Stimulated activated CD4-positive, alpha-beta T cell treated with anti-CD3 and anti-CD28 coated beads, Interleukin-15, amount 100 ng/mL, for 1 hour (primary cell): ENCODE measurements around the gene LIPG.
"Not testable (repeated sequence)": the region's sequence is repeated elsewhere in the genome, so short reads cannot be mapped to it uniquely, and the experiment has no call there.

Source experiments
- DNase-seq, 2 donors: peaks; one replicate each; pipeline ENCODE4 v3.0.0-alpha.2; 2020; ENCODE audit warnings: low read depth in 1 of 2, low spot score in 1 of 2

Gene LIPG

DNA sequence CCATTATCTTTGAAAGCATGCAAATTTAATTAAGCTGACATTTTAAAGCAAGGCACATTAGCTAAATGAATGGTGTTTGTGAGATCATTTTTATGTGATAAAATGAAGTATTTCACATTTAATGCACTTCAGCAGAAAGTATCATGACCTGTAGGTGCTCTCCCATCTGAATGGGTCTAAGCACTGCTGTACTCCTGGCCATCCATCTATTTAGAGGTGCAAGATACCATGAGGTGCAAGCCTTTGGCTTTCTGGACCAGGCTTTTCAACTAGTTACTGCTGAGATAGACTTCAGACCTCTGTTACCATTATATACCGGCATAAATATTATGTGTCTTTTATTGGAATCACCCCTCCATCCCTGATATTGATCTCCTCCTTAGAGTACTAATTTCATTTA is 15.6 kb upstream of the LIPG start:
- no peak for DNase-seq

DNA sequence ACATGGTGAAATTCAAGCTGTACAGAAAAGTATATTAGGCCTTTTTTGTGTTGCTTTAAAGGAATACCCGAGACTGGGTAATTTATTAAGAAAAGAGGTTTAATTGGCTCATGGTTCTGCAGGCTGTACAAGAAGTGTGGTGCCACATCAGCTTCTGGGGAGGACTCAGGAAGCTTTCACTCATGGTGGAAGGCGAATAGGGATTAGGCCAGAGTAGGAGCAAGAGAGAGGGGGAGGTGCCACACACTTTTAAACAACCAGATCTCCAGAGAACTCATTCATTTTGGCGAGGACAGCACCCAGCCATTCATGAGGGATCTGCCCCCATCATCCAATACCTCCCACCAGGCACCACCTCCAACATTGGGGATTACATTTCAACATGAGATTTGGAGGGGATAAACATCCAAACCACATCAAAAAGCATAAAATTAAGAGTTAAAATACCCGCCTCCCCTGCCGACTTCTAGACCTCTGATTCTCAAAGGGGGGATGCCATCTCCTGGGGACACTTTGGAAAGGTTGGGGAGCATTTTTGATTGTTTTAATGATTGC is 15.1 kb upstream of the LIPG start:
- DNase-seq: no peak

GRCh38 chr18:49547701-49548100 is 14.2 kb upstream of the LIPG start:
- DNase-seq: no peak

GRCh38 chr18:49548229-49548636 is 13.6 kb upstream of the LIPG start:
- no peak for DNase-seq

DNA sequence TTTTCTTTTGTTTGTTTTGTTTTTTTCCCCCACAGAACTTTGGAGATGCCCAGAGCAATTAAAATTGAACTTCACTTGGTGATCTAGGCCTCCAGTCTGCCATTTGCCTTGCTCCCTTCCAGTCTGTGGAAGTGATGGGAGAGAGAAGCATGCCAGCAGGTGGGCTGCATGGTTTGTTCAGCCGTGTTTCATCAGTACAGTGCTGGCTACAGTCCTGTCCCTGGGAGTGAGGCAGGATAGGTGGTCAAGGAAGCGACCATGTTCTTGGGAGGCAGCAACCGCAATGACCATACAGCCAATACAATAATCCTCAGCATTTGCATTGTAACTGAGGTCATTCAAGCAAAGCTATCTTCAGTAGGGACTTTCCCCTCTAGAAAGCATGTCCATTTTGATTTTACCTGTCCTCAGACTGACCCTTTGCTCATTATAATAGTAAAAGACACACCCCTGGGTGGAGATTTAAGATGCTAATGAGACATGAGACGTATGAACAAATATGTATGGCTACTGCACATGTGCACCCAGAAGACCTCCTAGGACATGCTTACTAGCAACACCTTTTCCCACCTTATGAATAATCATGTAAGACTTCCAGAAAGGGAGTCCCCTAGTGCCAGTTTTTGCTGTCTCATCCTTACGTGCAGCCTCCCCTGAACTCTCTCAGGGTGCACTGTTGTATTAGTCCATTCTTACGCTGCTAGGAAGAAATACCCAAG is 11.1 kb upstream of the LIPG start:
- DNase-seq: no peak

DNA sequence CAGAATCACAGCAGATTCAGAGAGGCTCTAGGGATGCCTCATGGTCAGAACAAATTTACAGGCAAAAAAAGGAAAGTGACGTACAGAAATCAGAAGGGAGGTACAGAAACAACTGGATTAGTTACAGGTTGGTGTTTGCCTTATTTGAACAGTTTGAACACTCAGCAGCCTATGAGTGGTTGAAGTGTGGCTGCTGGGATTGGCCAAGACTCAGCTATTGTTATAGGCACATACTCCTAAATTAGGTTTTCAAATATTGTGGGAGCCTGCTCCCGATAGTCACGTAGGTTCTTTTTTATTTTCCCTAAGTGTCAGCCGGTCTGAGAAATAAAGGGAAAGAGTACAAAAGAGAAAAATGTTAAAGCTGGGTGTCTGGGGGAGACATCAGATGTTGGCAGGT is 8.9 kb upstream of the LIPG start:
- no peak for DNase-seq

DNA sequence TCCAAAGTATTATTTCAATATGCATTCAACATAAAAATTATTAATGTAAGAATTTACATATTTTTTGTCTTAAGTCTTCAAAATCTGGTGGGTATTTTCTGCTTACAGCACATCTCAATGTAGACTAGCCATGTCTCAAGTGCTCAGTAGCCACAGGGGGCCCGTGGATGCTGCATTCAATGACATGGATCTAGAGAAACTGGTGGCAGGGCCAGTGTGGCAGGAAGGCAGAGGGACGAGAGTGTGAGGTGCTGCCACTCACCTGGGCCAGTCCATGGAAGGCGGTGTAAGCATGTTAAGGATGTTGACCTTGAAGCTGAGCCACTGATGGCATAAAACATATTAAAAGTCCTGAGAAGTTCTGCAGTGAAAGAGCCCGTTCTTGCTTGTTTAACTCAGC is 6.2 kb upstream of the LIPG start:
- DNase-seq: no peak

DNA sequence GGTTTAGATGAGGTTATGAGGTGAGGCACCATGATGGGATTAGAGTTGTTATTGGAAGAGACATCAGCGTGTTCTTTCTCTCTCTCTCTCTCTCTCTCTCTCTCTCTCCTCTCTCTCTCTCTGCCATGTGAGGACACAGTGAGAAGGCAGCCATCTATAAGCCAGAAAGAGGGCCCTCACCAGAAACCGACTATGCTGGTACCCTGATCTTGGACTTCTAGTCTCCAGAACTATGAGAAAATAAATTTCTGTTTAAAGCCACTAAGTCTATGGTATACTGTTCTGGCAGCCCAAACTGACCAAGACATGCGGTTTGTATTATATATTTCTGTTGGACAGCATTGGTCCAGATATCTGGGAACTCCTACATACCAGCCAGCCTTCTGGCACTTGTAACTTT is 3.5 kb upstream of the LIPG start:
- DNase-seq: no peak

DNA sequence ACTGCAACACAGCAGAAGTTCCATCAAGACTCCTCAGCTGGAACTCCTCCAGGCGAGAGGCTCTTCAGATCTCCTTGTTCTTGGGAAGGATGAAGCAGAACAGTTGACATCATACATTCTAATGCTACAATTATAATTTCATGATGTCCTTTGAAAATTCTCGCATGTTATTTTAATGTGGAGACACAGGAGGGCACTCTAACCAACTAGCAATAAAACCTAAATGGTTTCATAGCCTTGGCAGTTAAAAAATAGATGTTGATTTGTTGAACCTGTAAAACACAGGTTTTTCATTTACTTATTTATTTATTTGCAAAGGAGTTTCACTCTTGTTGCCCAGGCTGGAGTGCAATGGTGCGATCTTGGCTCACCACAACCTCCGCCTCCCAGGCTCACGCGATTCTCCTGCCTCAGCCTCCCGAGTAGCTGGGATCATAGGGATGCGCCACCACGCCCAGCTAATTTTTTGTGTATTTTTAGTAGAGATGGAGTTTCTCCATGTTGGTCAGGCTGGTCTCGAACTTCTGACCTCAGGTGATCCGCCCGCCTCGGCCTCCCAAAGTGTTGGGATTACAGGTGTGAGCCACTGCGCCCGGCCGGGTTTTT is 2.4 kb upstream of the LIPG start:
- DNase-seq: not testable (repeated sequence)

- DNase-seq: no peak
Measured at GRCh38 chr18:49560277-49560623, 1.6 kb upstream of the LIPG start.

- no peak for DNase-seq
Measured at GRCh38 chr18:49560624-49561288, 1.1 kb upstream of the LIPG start.

DNA sequence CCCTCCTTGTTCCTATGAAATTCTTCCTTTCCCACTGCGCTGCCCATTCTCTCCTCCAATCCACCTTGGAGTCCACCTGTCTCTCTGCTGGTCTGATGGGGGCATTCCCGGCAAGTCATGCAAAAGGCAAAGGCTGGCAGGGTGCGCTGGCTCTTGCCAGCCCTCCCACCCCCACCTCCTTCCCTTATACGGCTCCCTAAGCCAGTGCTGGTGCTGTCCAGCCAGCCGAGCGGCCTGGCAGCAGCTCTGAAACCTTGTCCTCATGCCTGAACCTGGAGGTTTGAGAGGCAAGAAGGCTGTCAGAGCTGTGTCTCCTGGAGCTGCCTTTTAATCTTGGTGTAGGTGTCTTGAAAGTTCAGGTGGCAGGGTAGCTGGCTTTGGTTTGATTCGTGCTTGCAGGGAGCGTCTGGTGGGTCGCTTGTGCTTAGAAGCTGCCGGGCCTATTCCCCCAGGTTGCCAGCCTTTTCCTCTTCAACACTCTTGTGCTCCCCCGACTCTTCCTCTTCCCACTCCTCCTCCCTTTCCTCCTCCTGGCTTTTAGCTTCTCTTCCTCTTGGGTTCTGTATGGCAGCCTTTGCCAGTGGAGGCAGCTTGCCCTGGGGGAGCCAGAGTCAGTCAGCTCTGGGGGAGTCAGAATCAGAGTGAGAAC is 748 bp downstream of the LIPG start:
- no peak for DNase-seq

- no peak for DNase-seq
Measured at GRCh38 chr18:49563130-49563540, 1.3 kb downstream of the LIPG start.

DNA sequence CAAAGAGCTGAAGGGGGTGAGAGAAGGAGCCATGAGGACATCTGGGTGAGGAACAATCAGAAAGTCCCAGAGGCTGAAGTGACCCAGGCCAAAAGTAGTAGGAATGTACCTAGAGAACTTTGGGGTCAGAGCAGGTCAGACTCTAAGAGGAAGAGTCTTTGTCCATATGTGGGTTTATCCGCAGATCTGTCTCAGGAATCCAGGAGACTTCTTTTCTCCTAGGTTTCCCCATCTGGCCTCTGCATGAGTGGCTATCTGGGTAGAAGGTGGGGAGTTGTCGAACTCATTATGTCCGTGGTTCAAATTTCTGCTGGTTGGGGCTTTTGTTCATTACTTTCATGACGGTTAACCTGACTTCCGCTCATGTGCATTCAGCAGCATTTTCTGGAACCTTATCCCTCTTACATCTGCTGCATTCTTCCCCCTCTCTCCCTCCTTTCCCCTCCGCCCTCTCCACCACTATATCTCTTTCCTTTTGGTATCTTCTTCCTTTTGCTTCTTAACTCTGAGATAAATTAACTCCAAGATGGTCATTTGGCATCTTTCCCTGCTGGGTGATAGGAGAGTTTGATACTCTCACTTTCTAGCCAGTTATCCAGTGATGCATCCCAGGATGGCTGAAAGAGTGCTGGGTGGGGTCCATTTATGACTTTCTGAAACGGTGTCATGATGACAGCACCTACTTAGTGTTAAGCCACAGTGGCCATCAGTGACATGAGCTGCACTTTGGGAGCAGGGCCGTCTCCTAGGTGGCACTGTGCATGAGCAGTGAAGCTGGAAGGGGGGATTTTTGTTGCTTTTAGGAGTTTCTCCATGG is 2.1 kb downstream of the LIPG start:
- no peak for DNase-seq

DNA sequence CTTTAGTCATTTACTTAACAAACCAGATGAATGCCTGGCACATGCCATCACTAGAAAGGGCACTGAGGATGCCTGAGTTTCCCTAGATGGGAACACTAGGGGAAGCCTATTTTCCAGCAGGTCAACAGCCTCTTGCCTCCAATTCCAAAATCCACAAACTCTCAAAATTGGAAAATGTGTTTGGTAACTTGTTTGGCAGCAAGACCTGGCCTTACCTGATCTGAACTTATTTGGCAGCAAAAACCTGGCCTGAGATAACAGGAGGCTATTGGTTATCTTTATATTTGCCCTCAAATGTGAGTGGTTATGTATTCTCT is 2.6 kb downstream of the LIPG start:
- DNase-seq: no peak

DNA sequence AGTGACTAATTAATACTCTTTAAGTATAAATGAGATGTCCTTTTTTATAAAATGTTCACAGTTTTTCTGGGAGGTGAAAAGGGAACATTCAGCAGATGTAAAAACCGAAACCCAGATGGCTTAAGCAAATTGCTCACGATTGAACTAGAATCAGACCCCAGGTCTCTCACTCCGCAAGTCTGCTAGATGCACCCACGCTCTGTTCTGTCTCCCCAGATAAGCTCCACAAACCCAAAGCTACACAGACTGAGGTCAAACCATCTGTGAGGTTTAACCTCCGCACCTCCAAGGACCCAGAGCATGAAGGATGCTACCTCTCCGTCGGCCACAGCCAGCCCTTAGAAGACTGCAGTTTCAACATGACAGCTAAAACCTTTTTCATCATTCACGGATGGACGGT is 3.2 kb downstream of the LIPG start:
- no peak for DNase-seq

DNA sequence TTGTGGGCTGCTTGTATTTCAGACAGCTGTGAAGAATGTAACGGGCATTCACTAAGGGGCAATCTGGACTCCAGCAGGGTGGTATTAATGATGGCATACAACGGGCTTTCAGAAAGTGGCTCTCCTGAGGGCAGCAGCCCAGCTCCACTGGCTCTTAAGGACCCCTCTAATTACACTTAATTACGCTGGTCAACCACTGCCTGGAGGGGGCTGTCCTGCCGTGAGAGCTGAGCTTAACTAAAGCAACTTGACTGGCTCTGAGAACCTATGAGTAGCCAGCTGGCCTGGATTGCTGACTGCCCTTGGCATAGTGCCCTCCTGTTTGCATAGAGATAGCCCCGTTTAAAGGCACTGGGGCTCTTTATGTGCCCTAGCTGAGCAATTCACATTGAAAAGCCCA is 3.8 kb downstream of the LIPG start:
- no peak for DNase-seq

GRCh38 chr18:49566217-49566770 is 4.4 kb downstream of the LIPG start:
- DNase-seq: no peak

DNA sequence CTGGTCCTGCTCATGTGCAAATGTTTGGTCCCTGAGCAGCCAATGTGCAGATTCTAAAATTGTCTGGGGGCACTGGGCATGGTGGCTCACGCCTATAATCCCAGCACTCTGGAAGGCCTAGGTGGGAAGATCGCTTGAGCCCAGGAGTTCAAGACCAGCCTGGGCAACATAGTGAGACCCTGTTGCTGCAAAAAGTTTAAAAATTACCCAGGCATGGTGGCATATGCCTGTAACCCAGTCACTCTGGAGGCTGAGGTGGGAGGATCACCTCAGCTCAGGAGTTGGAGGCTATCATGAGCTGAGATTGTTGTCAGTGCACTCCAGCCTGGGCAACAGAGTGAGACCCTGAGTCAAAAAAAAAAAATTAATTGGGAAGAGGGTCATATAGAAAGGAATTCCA is 5.1 kb downstream of the LIPG start:
- DNase-seq: no peak

DNA sequence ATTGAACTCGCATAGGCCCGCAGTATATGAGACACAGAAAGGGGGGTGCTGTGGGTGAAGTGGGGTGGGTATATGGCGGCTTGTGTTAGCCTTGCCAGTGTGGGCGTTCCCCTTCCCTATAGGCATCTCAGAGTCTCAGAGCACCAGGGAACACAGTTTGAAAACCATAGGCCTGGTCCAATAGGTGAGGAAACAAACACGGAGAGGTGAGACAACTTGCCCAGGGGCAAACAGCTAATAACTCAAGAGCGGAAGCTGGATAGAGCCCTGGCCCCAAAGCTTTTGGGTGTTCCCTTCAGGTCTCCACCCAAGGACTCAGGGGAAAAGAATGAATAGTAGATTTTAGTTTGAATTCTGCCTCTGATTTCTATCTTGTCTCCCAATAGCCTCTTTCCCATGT is 7.9 kb downstream of the LIPG start:
- no peak for DNase-seq

DNA sequence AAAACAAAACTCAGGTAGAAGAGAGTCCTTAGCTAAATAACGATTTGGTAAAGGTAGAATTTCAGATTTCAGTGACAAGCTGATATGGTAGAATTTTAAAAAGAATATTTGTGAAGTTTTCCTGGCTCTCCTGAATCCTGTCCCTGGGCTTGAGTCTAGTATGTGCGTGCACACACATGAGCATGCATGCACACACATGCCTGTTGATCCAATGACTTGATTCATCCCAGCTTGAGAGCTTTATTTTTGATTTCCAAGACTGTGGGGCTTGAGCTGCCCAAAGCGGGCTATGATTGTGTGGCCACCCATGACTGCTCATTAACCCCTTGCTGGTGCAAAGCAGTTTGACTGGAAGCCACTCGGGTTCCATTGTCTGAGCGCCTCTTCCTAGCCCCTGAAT is 9.0 kb downstream of the LIPG start:
- DNase-seq: no peak
